HG03025 (cell line): ENCODE measurements around the gene HNF4A.
"Not testable (repeated sequence)": the region's sequence is repeated elsewhere in the genome, so short reads cannot be mapped to it uniquely, and the experiment has no call there.

Experiments used
- ATAC-seq: cut with Tn5 transposase; IDR thresholded peaks from one replicate; pipeline ENCODE4 v1.9.1; 2021; ENCODE audit warnings: mild to moderate bottlenecking, moderate library complexity; ENCODE audit not compliant: unreplicated experiment, low FRiP score

HNF4A gene

DNA sequence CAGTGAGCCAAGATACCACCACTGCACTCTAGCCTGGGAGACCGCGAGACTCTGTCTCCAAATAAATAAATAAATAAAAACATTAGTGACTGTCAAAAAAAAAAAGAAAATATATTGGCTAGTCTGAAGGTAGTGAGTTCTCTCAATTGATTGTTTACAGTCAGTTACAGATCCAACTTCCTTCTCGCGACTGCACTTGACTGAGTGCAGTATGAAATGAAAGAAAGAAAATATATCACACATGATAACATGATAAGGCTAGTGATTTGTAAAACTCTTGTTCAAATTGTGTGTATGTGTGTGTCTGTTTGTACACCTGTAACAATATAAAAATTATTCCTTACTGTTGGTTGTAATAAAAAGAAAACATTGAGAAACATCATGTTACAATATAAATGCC lies 10.8 kb upstream of the HNF4A start:
- no peak for ATAC-seq

DNA sequence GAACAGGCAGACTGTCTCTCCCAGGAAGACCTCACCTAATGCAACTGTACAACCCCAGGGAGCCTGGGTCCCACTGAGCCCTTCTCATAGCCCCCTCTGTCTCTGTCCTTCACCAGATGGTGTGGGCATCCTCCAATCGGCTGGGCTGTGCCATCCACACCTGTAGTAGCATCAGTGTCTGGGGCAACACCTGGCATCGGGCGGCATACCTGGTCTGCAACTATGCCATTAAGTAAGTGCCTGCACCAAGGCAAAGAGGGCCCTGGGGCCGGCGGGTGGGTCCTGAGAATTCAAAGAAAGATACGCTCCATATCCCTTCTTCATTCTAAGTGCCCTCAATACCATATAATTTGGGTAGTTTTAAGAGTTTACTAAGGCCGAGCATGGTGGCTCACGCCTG lies 10.4 kb upstream of the HNF4A start:
- ATAC-seq, result no peak

DNA sequence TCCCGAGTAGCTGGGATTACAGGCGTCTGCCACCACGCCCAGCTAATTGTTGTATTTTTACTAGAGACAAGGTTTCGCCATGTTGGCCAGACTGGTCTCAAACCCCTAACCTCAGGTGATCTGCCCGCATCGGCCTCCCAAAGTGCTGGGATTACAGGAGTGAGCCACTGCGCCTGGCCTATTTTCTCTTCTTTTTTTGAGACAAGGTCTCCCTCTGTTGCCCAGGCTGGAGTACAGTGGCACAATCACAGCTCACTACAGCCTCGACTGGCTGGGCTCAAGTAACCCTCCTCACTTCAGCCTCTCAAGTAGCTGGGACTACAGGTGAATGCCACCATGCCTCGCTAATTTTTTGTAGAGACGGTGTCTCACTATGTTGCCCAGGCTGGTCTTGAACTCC lies 9.6 kb upstream of the HNF4A start:
- not testable (repeated sequence) for ATAC-seq

DNA sequence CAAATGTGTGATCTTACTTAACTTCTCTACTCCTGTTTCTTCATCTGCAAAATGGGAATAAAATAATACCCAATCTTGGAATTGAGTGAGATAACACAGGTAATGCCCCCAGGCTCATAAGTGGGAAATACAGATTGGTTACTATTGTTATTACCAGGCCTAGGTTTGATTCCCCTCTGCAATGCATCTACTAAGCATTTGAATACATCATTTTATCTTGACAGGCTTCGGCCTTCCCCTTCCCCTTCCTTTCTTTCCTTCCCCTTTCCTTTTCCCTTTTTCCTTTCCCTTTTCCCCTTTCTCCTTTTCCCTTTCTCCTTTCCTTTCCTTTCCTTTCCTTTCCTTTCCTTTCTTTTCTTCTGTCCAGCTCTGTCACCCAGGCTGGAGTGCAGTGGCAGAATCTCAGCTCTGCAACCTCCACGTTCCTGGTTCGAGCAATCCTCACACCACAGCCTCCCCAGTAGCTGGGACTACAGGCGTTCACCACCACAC lies 7.3 kb upstream of the HNF4A start:
- ATAC-seq, result no peak

DNA sequence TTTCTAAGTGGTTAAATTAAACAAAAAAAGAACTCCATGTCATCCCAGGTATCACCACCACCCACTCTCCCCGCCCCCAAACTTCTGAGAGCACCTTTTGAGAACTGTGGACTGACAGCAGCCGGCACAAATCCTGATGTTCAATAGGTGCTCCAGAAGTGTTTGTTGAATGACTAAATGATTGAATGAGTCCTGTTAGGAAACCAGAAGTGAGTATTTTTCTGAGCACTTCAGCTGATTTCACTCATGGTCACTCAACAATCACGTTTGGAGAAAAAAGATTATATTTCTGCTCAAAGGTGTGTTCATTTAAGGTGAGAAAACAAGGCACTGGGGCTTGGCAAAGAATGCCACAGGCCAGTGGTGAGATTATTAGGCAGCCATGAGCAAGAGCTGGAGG lies 6.2 kb upstream of the HNF4A start:
- ATAC-seq, result no peak

DNA sequence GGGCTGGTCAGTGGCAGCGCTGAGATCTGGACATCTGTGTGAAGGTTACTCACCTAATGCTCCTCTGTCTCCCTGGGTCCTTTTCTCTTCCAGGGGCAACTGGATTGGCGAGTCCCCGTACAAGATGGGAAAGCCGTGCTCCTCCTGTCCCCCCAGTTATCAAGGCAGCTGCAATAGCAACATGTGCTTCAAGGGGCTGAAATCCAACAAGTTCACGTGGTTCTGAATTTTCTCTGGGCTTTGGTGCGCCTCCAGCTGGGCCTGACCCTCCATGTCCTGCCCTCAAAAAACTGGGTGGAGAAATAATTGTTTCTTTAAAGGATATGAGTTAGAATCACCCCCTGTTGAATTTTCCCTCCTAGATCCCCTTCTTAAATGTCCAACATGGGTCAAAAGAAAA lies 4.9 kb upstream of the HNF4A start:
- ATAC-seq, result no peak

DNA sequence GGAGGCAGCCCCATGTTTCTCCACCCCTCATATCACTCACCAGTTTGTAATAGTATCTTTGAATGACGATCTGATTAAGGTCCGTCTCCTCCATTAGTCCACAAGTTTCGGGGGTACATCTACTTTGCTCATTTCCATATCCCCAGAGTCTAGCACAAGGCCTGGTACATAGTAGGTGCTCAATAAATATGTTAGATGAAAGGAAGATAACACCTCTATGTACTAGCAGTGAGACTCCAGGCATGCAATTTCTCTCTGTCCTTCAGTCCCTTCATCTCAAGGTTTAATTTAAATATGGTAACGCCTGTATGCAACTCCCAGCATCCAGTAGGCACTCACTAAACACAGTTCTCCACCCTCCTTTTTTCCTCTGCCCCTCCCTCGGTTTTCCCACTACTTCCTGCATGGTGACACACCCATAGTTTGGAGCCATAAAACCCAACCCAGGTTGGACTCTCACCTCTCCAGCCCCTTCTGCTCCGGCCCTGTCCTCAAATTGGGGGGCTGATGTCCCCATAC lies 461 bp upstream of the HNF4A start:
- no peak for ATAC-seq

DNA sequence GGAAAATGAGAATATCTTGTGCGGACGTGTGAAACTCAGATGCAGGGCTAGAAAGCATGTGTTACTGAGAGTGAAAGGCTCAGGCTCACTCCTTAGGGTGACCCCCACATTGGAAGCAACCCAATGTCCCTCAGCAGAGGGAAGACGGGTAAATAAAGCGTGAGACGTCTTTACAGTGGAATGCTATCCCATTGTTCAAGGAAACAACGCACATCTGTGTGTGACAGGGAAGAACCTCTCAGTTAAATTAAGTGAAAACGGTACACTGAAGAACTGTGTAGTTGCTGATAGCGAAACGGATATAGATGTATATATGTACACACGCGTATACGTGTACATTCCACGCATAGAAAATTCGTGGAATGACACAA lies 839 bp downstream of the HNF4A start:
- no peak for ATAC-seq

DNA sequence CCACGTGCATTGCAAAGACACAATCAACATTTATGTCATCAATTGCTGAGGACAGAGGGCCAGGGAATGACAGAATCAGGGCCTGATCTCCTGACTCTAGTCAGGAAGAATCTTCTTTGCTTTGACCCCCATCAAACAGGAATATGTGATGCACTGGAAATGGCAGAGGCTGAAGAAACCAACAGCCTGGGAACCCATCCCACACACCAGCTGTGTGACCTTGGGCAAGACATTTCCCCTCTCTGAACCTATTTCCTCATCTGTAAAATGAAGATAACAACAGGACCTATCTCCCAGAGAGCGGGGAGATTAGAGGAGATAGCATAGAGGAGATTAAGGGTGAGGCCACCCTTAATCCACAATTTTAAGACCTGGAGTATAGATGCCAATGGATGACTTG lies 1.5 kb downstream of the HNF4A start:
- no peak for ATAC-seq

DNA sequence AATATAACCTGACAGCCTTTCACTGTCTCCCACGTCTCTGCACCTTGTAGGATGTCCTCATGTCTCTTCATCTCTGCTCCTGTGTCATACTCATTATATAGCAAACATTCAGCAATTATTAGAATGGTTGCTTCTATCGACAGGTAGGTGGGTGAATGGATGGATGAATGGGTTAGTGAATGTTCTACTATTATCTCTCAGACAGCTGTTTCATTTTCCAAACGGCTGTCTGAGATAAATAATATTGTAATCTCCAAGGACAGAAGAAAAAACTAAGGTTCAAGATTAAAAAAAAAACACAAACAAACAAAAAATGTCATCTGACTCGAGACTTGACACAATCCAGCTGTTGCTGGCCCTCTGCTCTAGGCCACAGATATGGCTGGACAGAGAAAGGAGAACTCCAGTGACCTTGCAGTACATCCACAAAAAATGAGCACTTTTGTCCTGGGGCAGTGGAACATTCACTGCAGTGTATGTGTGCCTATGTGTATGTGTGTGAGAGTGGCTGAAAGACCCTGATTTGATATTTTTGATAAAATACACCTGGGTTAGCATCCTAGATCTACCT lies 2.1 kb downstream of the HNF4A start:
- no peak for ATAC-seq

DNA sequence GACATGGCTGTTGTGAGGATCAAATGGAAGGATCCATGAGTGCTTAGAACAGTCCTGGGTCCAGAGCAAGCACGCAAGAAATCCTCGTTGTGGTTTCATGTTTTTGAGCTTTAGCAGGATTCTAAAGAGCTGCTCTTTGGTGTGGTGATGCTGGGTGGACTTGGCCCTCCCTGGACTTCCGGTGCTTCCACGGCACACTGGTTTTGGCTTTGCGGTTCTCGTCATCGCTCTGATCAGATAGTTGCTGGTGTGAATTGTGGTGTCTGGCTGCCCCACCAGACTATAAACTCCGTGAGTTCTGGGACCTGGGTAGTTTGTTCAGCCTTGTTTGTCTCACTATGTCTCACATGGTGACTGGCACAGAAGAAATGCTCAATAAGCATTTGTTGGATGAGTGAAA lies 3.3 kb downstream of the HNF4A start:
- no peak for ATAC-seq

DNA sequence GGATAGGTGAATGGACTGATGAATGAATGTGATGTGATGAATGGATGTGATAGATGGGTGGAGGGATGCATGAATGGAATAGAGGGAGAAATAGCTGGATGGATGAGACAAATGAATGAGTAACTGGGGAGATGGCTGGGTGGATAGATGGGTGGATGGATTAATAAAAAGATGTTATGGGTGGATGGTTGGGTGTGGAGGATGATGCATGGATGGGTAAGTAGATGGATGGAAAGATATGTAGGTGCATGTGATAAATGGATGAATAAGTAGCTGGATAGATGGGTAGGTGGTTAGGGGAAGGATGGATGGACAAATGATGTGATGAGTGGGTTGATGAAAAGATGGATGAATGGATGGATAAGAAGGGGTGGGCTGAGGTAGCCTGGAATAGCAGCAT lies 4.7 kb downstream of the HNF4A start:
- no peak for ATAC-seq

DNA sequence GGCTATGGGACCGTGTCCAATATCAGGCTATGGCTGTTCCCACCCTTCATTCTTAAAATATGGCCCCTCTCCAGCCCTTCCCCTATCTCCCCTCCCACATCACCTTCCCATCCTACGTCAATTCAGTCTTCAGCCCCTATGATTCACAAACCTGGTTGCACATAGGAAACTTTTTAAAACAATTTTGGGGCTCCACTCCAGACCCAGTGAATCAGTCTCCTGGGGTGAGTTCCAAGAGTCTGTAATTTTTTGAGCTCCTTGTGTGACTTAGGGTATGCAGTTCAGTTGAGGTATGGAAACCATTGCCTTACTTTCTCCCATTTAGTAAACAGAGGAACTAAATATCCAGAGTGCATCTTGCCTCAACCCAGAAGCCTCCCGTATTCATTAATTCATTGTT lies 5.5 kb downstream of the HNF4A start:
- no peak for ATAC-seq

DNA sequence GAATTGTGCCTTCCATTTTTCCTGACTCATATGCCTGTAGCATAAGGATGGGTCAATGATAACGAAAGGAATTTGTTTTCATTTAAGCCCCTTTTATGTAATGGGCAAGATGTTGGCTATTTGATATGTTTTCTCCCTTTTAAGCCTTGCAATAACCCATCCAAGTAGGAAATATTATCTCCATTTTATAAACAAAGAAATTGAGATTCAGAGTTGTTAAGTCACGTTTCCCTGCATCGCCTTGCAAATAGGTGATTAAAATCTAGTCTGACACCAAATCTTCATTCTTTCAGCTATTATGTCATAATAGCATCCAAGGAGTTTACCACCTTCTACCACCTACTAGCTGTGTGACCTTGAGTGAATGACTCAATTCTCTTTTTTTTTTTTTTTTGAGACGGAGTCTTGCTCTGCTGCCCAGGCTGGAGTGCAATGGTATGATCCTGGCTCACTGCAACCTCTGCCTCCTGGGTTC lies 7.0 kb downstream of the HNF4A start:
- no peak for ATAC-seq

DNA sequence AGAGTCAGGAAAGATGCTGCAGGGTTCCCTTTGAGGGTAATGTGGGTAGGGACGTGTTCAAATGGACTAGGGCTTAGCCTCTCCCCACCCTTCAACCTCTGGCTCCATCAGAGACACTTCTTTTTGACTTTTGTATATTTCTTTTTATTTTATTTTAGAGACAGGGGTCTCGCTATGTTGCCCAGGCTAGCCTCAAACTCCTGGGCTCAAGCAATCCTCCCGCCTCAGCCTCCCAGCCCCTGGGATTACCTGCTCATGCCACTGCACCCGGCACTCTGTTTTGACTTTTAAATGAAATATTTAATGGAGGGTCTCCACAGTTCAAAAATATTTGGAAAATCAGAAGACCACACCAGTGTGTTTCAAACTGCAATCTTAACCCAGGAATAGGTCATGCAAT lies 8.6 kb downstream of the HNF4A start:
- no peak for ATAC-seq

DNA sequence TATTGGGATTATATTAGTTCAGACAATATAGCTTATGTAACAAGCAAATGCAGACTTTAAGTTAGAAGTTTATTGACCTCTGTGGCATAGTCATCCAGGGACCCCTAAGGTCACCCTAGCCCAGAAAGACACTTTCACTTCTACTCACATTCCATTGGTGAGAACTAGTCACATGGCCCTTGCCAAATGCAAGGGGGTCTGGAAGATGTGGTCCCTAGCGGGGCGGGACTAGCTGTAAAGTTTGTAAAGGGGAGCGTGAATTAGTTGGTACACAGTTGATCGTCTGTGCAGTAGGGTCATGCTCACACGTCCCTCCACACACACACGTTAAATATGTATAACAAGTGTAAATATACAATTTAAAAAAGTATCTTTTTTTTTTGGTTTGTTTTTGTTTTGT lies 9.3 kb downstream of the HNF4A start:
- no peak for ATAC-seq

DNA sequence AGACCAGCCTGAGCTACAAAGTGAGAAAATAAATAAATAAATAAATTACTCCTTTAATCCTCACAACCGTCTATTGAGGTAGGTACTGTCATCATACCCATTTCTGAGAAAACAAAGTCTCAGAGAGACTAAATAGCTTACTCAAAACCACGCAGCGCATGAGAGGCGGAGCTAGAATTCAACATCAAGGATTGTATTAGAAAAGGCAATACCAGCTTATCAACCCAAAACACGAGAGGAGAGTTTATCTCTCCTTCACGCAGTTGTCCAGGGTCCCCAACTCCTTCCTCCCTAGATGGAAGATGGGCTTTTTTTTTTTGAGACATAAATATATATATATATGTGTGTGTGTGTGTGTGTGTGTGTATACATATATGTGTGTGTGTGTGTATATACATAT lies 12.2 kb downstream of the HNF4A start:
- ATAC-seq, result no peak

DNA sequence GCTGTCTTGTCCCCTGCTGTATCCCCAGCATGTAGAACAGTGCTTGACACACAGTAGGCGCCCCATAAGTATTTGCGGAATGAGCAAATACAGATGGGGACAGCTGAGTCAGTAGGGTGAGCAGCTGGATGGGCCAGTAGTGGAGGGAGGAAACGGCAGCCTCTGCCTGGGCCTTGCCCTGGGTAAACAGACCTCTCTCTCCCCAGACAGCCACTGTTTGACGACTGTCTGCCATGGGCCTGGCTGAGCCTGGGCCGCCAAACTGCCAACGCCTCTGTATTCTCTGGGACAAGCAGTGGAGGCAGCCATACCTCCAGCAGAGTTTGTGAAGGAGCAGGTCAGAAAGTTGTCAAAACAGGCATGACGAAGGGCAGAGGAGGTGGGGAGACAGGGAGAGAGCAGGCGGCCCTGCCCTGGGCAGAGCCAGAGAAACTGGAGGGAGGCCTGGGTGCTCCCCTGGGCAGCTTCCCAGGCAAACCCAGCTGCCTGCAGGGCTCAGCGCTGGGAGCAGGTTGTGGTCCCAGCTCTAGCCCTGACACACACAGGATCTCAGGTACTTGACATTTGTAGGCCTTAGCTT lies 15.2 kb downstream of the HNF4A start:
- no peak for ATAC-seq

DNA sequence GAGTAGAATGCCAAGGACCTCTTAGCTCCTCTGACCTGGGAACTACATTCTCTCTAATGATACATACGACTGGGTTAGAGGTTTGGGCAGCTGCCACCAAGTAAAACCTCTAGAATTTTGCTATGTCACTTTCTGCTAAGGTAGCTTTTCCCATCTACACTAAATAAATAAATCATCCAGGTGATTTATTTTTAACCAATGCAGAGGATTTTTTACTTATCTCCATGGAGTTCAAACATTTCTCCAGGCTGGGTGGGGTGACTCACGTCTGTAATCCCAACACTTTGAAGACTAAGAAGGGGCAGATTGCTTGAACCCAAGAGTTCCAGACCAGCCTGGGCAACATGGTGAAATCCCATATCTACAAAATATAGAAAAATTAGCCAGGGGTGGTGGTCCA lies 27.1 kb downstream of the HNF4A start:
- no peak for ATAC-seq

DNA sequence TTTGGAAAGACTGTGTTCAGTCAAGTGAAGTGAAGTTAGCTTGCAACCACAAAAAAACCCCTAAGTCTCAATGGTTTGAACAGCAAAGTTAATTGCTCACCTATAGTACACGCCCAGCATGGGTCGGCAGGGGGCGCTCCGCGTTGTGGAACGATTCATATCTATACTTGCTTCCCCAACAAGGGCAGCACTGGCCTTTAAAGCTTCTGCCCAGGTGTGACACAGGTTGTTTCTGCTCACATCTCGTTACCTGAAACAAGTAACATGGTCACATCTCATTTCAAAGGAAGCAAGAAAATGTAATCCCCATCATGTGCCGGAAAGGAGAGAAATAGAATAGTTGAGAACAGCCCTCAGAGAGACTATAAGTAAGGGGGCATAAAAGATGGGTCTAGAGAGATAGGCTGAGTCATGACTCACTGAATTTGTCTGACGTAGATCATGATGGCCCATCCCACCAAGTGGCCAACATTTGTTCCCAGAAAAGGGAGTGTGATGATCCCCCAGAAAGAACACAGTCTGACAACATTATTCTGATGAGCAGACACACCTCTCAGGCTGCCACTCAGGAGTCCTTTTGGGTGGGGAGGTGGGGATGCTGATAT lies 29.0 kb downstream of the HNF4A start:
- no peak for ATAC-seq

DNA sequence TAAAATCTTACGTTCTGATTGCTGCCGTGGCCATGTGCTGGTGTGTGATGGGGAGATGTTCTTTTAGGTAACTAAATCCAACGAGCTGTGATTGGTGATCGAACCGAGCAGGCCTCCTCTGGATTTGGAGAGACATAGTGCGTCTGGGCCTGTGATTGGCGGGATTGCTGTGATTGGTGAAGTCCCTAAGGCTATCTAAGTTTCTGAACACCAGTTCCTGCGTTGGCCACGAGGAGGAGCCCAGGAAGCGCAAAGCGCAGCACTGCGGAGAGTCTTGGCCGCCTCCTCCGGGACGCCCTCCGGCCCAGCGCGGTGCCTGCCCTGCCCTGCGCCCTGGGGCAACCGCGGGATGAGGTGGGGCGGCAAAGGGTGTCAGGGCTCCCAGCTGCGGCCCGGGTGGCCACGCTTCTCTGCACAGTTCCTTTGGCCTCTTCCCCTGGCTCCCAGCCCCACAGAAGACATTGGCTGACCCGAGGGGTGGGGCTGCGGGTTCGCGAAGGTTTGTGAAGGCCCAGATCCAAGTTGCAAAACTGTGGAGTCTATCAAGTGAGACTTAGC lies 33.0 kb downstream of the HNF4A start:
- no peak for ATAC-seq

DNA sequence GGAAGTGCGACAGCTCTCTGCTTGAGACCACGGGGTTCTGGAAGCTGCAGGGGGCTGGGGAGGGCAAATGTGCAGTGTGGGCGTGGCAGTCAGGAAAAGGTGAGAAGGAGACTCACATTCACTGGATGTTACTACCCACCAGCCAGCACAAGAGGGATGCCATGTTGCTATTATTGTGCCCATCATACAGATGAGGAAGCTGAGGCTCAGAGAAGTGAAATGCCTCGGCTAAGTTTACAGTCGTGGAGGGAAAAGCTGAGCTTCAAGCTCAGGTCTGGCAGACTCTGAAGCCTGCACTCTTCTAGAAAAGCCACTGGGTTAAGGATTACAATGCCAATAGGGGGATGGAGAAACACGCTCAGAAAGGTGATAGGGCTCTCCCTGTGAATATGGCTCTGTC lies 34.4 kb downstream of the HNF4A start:
- no peak for ATAC-seq
